ENCODE data around the gene LUZP2. TPM values are rescaled to one million over a fixed set of nuclear protein-coding genes. Genes with fewer than 3 reads are reported as not detected.

The LUZP2 gene
- 0.26 TPM for total RNA-seq

DNA sequence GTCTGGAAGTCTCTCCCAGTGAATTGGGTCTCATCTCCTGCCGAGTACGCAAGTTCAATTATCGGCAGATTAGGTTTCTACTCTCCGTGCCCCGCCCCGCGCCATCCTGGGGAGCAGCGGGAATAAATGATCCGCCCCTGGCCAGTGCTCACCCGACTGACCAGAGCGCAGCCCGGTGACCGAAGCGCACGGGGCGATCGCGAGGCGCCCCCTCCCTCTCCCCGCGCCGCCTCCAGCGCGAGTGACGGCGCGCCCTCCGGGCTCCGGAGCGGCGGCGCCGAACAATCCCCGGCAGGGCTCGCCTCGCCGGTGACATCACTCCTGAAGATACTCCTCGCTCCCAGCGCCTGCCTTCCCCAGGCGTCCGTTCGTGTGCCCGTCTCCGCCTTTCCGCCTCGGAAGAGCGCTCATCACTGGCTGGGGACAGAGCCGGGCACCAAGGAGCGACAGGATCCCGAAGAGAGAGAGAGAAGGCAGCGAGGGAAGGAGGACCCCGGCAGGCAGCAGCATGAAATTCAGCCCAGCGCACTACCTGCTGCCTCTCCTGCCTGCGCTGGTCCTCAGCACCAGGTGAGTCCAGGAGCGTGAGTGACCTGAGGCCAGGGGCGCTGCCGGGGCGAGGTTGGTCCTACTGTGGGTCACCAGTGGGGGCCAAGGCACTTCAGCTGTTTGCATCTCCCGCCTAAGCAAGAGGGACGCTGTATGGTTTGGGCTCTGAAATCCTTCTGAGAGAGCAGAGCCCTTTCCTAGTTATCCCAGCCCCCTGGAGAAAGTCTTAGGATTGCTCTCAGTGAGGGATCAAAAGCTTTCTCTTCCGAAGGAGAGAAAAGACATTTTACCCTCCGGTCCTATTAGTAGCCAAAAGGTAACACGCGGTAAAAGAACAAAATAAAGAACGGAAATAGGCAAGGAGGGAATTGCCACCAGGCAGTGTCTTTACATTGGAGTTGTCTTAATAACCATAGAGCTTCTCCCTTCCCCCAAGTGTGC lies at the start of gene LUZP2:
TSS of gene LUZP2 (plus strand) at position 318 of the 990 bp plus-strand sequence.
- DNase-seq (ENCODE audit: low spot score) = peak; percentile 13

GRCh38 chr11:24453129-24453718 lies 43.6 kb upstream of the LUZP2 start:
- DNase-seq (ENCODE audit: low spot score) = no peak

GRCh38 chr11:24457985-24458384 lies 38.9 kb upstream of the LUZP2 start:
- DNase-seq (ENCODE audit: low spot score) = no peak

DNA sequence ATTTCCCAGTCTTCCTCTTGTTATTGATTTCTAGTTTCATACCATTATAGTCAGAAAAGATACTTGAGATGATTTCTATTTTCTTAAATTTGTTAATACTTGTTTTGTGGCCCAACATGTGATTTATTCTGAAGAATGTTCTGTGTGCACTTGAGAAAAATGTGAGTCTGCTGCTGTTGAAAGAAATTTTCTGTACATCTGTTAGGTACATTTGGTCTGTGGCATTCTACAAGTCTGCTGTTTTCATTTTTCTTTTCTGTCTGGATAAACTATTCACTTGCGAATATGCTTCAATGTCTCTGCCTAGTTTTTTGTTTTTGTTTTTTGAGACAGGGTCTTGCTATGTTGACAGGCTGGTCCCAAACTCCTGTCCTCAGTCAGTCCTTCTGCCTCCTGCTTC lies 26.4 kb upstream of the LUZP2 start:
- no peak for DNase-seq (ENCODE audit: low spot score)

GRCh38 chr11:24471084-24471483 lies 25.8 kb upstream of the LUZP2 start:
- DNase-seq (ENCODE audit: low spot score) = no peak

DNA sequence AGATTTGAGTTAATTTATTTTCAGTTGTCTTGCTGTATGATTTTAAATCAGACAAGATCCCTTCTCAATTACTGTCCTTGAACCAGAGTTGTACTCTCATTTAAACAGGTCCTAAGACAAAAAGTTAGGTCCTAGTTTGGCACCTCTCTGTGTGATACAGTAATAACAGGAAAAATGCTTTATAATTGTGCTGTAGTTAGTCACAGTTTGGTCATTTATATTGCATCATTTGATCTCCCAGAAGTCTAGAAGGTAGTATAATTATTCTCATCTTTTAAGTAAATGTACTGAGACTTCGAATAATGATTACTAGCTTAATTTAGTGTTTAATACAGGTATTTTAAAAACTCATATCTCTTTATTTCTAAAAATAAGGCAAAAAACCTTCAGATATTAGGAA lies 18.1 kb upstream of the LUZP2 start:
- DNase-seq (ENCODE audit: low spot score) = no peak

- no peak for DNase-seq (ENCODE audit: low spot score)
These were observed 7.4 kb upstream of the LUZP2 start for GRCh38 chr11:24489477-24489876.

DNA sequence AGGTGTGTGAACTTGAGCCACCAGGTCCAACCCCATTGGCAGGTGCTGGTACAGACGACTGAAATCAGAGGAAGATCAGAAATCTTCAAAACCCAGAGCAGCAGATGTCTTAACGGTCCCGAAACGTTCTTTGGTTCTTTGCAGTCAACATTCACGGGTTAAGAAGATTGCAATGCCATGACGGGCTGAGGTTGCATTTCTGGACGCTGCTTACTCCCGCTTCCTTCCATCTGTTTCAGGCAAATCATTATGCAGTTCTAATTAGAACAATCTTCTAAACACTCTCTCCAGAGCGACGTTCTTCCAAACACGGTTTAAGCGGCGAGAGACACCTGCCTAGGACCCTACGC lies 492 bp upstream of the LUZP2 start:
- no peak for DNase-seq (ENCODE audit: low spot score)

- DNase-seq (ENCODE audit: low spot score) = no peak
These were observed 978 bp downstream of the LUZP2 start for GRCh38 chr11:24497831-24498230.

DNA sequence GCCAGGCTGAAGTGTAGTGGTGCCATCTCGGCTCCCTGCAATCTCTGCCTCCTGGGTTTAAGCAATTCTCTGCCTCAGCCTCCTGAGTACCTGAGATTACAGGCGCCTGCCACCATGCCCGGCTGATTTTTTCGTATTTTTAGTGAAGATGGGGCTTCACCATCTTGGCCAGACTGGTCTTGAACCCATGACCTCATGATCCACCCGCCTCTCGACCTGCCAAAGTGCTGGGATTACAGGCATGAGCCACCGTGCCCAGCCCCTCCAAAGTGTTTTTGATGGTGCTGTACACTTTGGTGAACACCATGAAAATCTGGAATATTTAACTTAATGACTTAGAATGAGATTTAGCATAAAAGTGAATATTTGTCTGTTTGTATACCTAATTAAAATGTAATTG lies 5.6 kb downstream of the LUZP2 start:
- DNase-seq (ENCODE audit: low spot score) = no peak

- DNase-seq (ENCODE audit: low spot score) = no peak
These were observed 12.3 kb downstream of the LUZP2 start for GRCh38 chr11:24509114-24509513.

- DNase-seq (ENCODE audit: low spot score) = no peak
These were observed 14.7 kb downstream of the LUZP2 start for GRCh38 chr11:24511511-24511910.

GRCh38 chr11:24513479-24514218 lies 16.8 kb downstream of the LUZP2 start:
- no peak for DNase-seq (ENCODE audit: low spot score)

DNA sequence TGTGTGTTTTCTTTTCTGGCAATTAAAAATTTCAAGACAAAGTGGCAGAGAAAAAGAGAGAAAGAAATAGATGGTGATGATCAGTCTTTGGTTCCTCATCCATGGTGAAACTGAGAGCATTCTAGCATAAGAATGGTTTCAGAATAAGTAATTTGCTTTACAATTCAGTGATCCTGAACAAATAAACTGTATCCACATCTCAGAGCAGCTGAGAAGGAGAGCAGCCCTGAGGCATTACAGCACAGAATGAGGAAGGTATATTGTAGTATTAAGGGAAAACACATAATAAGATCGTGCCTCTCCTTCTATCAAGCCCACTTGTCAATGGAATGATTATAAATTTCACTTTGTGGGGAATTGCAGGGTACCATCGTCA lies 17.4 kb downstream of the LUZP2 start:
- no peak for DNase-seq (ENCODE audit: low spot score)

DNA sequence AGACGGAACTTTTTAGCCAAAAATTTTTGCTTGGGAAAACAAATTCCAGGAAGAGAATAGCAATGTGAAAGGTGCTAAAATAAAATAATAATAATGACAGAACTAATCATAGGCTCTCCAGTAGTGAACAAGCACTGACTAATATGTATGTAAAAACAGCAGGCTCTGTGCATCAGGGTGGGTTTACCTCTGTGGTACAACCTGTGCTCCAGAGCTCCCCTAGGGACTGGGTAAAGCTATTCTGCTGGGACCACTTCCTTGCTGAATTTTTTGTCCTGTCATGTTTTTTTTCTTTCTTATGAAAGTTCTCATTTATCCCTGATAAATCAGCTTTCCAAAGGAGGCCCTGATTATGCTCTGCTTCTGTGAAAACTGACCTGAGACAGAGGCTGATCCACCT lies 18.8 kb downstream of the LUZP2 start:
- DNase-seq (ENCODE audit: low spot score) = no peak

GRCh38 chr11:24516638-24517037 lies 19.8 kb downstream of the LUZP2 start:
- DNase-seq (ENCODE audit: low spot score) = no peak

GRCh38 chr11:24521601-24522000 lies 24.7 kb downstream of the LUZP2 start:
- no peak for DNase-seq (ENCODE audit: low spot score)

DNA sequence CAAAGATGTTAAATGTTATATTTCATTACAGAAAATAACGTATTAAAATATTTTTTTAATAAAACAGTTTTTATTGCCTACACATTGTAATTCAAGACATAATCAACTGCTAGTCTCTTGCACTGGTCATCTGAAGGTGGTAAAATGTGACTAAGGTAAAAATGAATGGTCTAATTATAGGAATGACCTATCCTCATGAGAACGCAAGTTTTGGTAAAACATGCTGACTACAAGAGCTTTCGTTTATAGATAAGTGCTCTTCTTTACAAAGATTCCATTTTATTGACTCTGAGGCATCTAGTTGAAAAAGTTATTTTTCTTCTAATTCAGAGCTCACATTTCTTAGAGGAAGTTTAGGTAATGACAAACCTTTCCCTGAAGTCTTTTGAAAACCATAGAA lies 27.3 kb downstream of the LUZP2 start:
- no peak for DNase-seq (ENCODE audit: low spot score)

- DNase-seq (ENCODE audit: low spot score) = no peak
These were observed 34.7 kb downstream of the LUZP2 start for GRCh38 chr11:24531528-24531927.

DNA sequence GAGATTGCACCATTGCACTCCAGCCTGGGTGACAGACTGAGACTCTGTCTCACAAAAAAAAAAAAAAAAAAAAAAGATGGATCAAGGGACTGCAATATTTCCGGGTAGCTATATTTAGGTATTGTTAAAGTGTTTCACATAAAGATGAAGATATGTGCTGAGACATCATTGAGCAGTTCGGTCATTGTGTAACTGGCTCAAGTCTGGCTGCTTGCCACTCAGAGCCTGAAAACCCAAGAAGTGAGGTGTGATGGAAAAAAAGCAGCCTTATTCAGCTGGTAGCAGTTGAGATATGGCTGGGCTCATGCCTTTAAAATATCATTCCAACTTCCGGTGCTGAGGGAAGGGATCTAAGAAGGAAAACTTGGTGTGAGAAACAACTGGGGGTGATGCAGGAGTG lies 46.9 kb downstream of the LUZP2 start:
- DNase-seq (ENCODE audit: low spot score) = no peak

DNA sequence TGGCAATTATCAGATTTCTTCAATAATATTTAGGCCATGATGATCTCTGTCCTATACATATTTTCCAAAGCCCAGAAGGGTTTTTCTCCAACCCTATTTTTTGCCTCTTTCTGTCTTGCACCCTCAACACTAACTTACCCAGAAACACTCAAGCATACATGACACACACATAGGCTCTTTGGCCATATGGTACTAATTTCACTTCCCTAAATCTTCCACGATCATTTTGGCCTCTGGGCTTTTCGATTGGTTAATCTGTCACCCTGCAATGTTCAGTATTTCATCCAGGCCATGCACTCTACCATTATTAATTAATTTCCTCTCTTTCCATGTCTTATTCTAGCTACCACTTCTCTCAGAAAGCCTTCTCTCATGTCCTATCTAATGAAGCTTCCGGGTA lies 59.8 kb downstream of the LUZP2 start:
- DNase-seq (ENCODE audit: low spot score) = no peak

DNA sequence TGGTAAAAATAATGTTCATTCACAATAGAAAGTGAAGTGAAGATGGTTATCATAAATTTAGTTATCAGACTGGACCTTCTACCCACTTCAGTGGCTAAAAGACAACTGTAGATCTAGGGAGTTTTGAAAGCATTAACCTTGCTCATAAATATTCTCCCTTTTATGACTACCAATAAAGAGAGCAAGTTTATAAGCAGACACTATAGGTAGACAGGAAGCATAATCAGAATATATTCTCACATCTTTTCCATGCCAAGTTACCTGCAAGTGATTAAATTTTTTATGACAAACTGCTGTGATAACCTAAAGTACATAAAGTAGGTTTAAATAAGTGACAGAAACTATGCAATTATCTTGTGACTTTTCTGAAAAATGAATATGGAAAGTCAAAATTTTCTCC lies 62.5 kb downstream of the LUZP2 start:
- DNase-seq (ENCODE audit: low spot score) = no peak

DNA sequence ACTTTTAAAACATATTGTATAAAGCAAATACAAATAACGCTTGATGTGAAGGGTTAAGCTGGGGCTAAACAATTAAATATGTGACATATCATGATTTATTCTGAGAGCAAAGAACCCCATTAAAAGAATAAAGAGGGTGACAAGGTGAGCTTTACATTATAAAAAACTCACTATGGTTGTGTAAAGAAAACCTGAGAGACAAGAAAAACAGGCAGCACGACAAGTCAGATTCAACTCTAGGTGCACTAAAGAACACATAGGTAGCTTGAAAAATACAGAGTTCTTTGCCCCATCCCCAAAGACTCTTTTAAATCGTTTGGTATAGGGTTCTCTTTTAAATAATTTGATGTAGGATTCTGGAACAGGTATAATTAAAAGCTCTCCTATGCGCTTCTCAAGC lies 63.5 kb downstream of the LUZP2 start:
- no peak for DNase-seq (ENCODE audit: low spot score)
